ENCODE results near the gene HBQ1.
"Not testable (repeated sequence)": the region's sequence is repeated elsewhere in the genome, so short reads cannot be mapped to it uniquely, and the experiment has no call there.

HBQ1 gene

GRCh38 chr16:212999-213398, 32.7 kb downstream of the HBQ1 start:
- no peak for DNase-seq (ENCODE audit: low spot score)
- Histone ChIP-seq H3K4me3 (no peak overlapping the region), H3K27ac (no peak overlapping the region)
- no peak for TF ChIP-seq CTCF (IDR thresholded peaks at IDR 0.05)

GRCh38 chr16:220021-220420, 39.8 kb downstream of the HBQ1 start:
- H3K27ac ChIP-seq: no peak overlapping the region
- no peak overlapping the region for H3K4me3 ChIP-seq
- DNase-seq (ENCODE audit: low spot score): no peak
- no peak for TF ChIP-seq CTCF (IDR thresholded peaks at IDR 0.05)

DNA sequence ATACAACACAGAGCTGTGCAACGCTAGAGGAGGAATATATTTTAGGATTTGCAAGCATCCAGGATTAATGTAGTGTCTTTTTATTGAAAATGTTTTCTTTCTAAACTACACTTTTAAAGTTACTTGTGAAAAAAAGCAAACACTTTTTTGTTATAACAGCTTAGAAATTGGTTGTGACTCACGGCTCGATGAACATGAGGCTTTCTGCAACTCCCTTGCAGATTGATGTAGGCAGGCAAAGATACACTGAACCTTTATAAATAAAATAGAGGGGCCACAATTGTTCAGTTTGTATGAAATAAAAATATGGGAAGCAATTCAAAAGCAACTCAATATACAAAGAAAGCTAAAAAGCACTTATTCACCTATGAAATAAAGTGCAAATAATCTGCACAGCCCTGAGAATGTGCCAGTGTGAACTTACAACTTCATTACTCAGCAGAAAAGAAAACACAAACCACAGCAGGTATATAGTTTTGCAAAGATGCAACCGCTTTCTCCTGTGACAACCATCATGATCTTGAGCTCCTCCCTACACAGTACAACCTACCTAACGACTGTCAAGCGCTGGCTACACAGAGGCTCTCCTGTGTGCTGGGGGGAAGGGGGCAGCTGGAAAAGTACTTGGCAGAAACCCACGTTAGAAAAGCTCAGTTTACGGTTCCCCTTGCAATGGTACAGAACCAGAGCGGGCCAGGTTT, 48.0 kb downstream of the HBQ1 start:
- no peak for DNase-seq (ENCODE audit: low spot score)
- peak overlapping the region; percentile 90 to 98 for H3K27ac ChIP-seq
- TF ChIP-seq CTCF (IDR thresholded peaks at IDR 0.05): no peak
- H3K4me3 ChIP-seq: peak overlapping the region; percentile 85

GRCh38 chr16:228852-229730, 48.8 kb downstream of the HBQ1 start, which contains the start of gene LUC7L:
LUC7L (minus strand) TSS chr16:229449; CDS start chr16:229339, 110 bp downstream.
- peak within 1 kb of the TSS; percentile 85 for H3K4me3 ChIP-seq
- peak; percentile 90 for DNase-seq (ENCODE audit: low spot score)
- H3K27ac ChIP-seq: peak within 1 kb of the TSS; percentile 90 to 98
- TF ChIP-seq CTCF (IDR thresholded peaks at IDR 0.05): no peak

GRCh38 chr16:229731-230281, 49.5 kb downstream of the HBQ1 start:
- DNase-seq (ENCODE audit: low spot score): no peak
- TF ChIP-seq CTCF (IDR thresholded peaks at IDR 0.05): no peak
- peak overlapping the region; percentile 90 to 98 for H3K27ac ChIP-seq
- H3K4me3 ChIP-seq: peak overlapping the region; percentile 85

DNA sequence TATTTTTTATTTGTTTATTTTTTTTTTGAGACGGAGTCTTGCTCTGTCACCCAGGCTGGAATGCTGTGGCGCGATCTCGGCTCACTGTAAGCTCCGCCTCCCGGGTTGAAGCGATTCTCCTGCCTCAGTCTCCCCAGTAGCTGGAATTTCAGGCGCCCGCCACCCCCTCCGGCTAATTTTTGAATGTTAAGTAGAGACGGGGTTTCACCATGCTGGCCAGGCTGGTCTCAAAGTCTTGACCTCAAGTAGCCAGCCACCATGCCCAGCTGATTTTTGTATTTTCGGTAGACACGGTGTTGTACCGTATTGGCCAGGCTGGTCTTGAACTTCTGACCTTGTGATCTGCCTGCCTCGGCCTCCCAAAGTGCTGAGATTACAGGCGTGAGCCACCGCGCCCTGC, 50.1 kb downstream of the HBQ1 start:
- DNase-seq (ENCODE audit: low spot score); H3K4me3 ChIP-seq: not testable (repeated sequence)

More for the DNA sequence above, 50.1 kb downstream of the HBQ1 start:
- H3K27ac ChIP-seq: not testable (repeated sequence)

All from coronary artery (tissue), 2 donors.